Measurements from ENCODE around the gene DCAF4.

Gene DCAF4

GRCh38 chr14:72913809-72914208 is 12.5 kb upstream of the DCAF4 start:
- no peak for TF ChIP-seq CTCF (IDR thresholded peaks at IDR 0.05; ENCODE audit: insufficient read depth, low read length, poor library complexity, severe bottlenecking)
- no peaks in the 10 kb centered on the region; the same call in 1 of the 2 replicates for H3K27me3 ChIP-seq (replicated peaks; ENCODE audit: control insufficient read depth, insufficient read depth, low read length)
- no peak for DNase-seq (ENCODE audit: extremely low read depth, insufficient read length)
- no peaks in the 10 kb centered on the region for H3K36me3 ChIP-seq (ENCODE audit: control insufficient read depth, insufficient read depth, low read length)
- H3K4me3 ChIP-seq (replicated peaks; ENCODE audit: low read depth, low read length), result no peak overlapping the region

GRCh38 chr14:72916174-72916573 is 10.1 kb upstream of the DCAF4 start:
- DNase-seq (ENCODE audit: extremely low read depth, insufficient read length), result no peak
- no peak for TF ChIP-seq CTCF (IDR thresholded peaks at IDR 0.05; ENCODE audit: insufficient read depth, low read length, poor library complexity, severe bottlenecking)
- Histone ChIP-seq H3K4me3 (replicated peaks; ENCODE audit: low read depth, low read length) (no peak overlapping the region), H3K36me3 (ENCODE audit: control insufficient read depth, insufficient read depth, low read length) (no peaks in the 10 kb centered on the region), H3K27me3 (replicated peaks; ENCODE audit: control insufficient read depth, insufficient read depth, low read length) (no peaks in the 10 kb centered on the region; the same call in 1 of the 2 replicates)

- H3K4me3 ChIP-seq (replicated peaks; ENCODE audit: low read depth, low read length), result no peak overlapping the region
- TF ChIP-seq CTCF (IDR thresholded peaks at IDR 0.05; ENCODE audit: insufficient read depth, low read length, poor library complexity, severe bottlenecking), result no peak
- H3K27me3 ChIP-seq (replicated peaks; ENCODE audit: control insufficient read depth, insufficient read depth, low read length), result no peaks in the 10 kb centered on the region; the same call in 1 of the 2 replicates
- H3K36me3 ChIP-seq (ENCODE audit: control insufficient read depth, insufficient read depth, low read length), result no peaks in the 10 kb centered on the region
- DNase-seq (ENCODE audit: extremely low read depth, insufficient read length), result no peak
These were observed 9.0 kb upstream of the DCAF4 start for GRCh38 chr14:72917094-72917802.

GRCh38 chr14:72920008-72920407 is 6.3 kb upstream of the DCAF4 start:
- Histone ChIP-seq H3K4me3 (replicated peaks; ENCODE audit: low read depth, low read length) (no peak overlapping the region), H3K36me3 (ENCODE audit: control insufficient read depth, insufficient read depth, low read length) (no peaks in the 10 kb centered on the region), H3K27me3 (replicated peaks; ENCODE audit: control insufficient read depth, insufficient read depth, low read length) (no peaks in the 10 kb centered on the region; the same call in 1 of the 2 replicates)
- no peak for DNase-seq (ENCODE audit: extremely low read depth, insufficient read length)
- peak; percentile 15 for TF ChIP-seq CTCF (IDR thresholded peaks at IDR 0.05; ENCODE audit: insufficient read depth, low read length, poor library complexity, severe bottlenecking)

- no peaks in the 10 kb centered on the region; the same call in 1 of the 2 replicates for H3K27me3 ChIP-seq (replicated peaks; ENCODE audit: control insufficient read depth, insufficient read depth, low read length)
- H3K36me3 ChIP-seq (ENCODE audit: control insufficient read depth, insufficient read depth, low read length), result no peaks in the 10 kb centered on the region
- DNase-seq (ENCODE audit: extremely low read depth, insufficient read length), result no peak
- TF ChIP-seq CTCF (IDR thresholded peaks at IDR 0.05; ENCODE audit: insufficient read depth, low read length, poor library complexity, severe bottlenecking), result no peak
- no peak overlapping the region for H3K4me3 ChIP-seq (replicated peaks; ENCODE audit: low read depth, low read length)
These were observed 4.9 kb upstream of the DCAF4 start for GRCh38 chr14:72921396-72921795.

Measured in GM06990 (cell line).